Subcutaneous abdominal adipose tissue (tissue), 5 donors: ENCODE data around the gene ARHGEF39.

Source experiments
- H3K27ac ChIP-seq: one replicate; pipeline ENCODE4 v1.7.0; 2013; ENCODE audit warnings: low read depth, mild to moderate bottlenecking, inconsistent platforms, low read length, moderate library complexity
- H3K27me3 ChIP-seq, 5 donors: one replicate each; pipeline ENCODE4 v1.7.0; 2013; ENCODE audit warnings: low read length in 5 of 5, inconsistent platforms in 1 of 5; ENCODE audit not compliant: control insufficient read depth in 5 of 5, insufficient read depth in 4 of 5
- H3K36me3 ChIP-seq, 5 donors: one replicate each; pipeline ENCODE4 v1.7.0; 2013; ENCODE audit warnings: low read length in 5 of 5; ENCODE audit not compliant: control insufficient read depth in 5 of 5, insufficient read depth in 5 of 5
- H3K4me1 ChIP-seq, 5 donors: one replicate each; pipeline ENCODE4 v1.7.0; 2013; ENCODE audit warnings: low read length in 5 of 5, mild to moderate bottlenecking in 3 of 5, moderate library complexity in 1 of 5; ENCODE audit not compliant: control insufficient read depth in 5 of 5, insufficient read depth in 5 of 5
- H3K4me3 ChIP-seq, 5 donors: one replicate each; pipeline ENCODE4 v1.7.0; 2013; ENCODE audit warnings: low read length in 5 of 5, low read depth in 1 of 5
- H3K9ac ChIP-seq, 5 donors: one replicate each; pipeline ENCODE4 v1.7.0; 2013; ENCODE audit warnings: low read length in 5 of 5, mild to moderate bottlenecking in 4 of 5, moderate library complexity in 3 of 5
- H3K9me3 ChIP-seq, 5 donors: one replicate each; pipeline ENCODE4 v1.7.0; 2013; ENCODE audit warnings: low read length in 5 of 5; ENCODE audit not compliant: control insufficient read depth in 5 of 5
- donor health status: healthy.
- donor health status: healthy.
- donor health status: healthy.
- donor health status: healthy.
- donor health status: healthy.

The ARHGEF39 gene

DNA sequence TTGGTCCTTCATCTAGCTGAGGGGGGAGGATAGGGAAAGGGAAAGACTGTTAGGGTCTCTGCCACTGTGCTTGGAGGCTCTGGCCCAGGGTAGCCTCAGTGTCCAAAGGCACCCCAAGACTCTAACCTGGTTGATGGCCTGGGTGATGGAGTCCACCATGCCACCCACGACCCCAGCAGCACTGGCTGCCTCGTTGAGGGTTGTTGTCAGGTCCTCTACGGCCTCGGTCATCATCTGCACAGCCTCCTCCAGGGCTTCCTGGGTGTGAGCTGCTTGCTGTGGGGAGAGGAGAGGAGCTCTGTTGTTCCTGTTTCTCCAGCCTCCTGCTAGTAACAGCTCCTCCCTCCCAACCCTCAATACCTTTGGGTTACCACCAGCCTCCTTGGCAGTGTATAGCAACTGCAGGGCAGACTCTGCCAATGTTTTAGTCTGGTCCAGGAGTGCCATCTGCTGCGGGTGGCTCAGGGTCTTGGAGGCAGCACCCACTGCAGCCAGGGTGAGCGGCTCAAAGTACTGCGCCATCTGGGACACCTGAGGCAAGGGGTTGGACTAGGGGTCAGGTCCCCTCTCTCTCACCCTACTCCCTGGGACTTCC, 40.9 kb upstream of the ARHGEF39 start:
- no peak overlapping the region for H3K27ac ChIP-seq

DNA sequence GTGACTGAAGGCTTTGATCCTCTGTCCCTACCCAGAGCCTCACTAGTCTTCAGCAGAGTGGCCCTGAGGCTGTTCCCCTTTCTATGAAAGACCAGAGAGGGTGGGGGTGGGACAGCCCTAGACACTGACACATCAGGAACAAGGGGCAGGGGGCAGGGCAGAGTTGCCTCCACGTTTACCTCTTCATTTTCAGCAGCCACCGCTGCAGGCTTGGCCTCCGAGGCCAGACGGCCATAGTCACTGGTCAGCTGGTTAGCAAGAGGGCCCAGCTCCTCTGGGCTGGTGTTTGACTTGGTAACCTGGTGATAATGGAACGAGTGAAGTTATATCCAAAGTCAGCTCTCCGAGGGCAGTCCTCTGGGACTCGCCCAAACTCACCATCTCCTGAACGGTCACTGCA, 40.4 kb upstream of the ARHGEF39 start:
- Histone ChIP-seq H3K4me3 (no peak overlapping the region), H3K4me1 (peaks cover 0 to 9% (median 0%) of the 10 kb centered on the region in 5 donors), H3K27ac (no peak overlapping the region), H3K9ac (no peak overlapping the region), H3K27me3 (no peaks in the 10 kb centered on the region), H3K9me3 (no peaks in the 10 kb centered on the region), H3K36me3 (peaks cover 25 to 94% (median 93%) of the 10 kb centered on the region in 5 donors)

More for the DNA sequence above, 40.9 kb upstream of the ARHGEF39 start:
- Histone ChIP-seq H3K9ac (no peak overlapping the region), H3K4me3 (no peak overlapping the region), H3K36me3 (peaks cover 20 to 94% (median 93%) of the 10 kb centered on the region in 5 donors), H3K4me1 (peaks cover 0 to 9% (median 0%) of the 10 kb centered on the region in 5 donors), H3K27me3 (no peaks in the 10 kb centered on the region), H3K9me3 (no peaks in the 10 kb centered on the region)

DNA sequence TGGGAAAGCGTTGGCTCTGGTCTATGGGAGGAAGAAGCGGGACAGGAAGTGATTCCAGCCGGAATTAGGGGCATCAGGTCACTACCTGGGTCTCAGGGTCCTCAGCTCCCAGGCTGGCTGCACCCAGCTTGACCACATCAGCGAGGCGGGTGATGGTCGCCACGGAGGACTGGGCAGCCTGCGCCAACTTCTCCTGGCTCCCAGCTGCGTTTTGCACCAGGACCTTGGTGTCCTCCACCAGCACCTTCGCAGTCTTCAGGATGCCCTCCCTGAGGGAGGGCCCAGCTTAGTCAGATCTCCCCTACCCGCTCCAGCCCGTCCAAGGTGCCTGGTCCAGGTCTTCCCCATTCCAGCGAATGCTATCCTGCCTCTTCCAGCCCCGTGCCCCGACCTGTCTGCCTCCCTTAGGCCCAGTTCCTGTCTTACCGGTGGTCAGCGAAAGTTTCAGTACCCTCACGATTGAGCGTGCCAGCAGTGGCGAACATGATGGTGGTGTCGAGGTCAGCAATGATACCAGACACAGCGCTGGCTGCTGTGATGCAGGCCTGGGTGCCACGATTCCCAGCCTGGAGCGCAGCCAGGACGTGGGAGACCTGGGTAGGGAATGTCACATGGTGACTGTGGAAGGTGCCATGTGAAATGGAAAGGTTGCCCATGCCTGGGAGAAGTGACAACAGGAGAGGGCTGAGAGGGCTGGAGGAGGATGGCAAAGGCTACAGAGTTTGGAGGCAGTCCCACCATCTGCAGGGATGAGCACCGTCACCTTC, 39.1 kb upstream of the ARHGEF39 start:
- Histone ChIP-seq H3K4me3 (no peak overlapping the region), H3K27me3 (no peaks in the 10 kb centered on the region), H3K4me1 (peaks cover 0 to 9% (median 0%) of the 10 kb centered on the region in 5 donors), H3K36me3 (peaks cover 24 to 99% (median 98%) of the 10 kb centered on the region in 5 donors), H3K27ac (no peak overlapping the region), H3K9me3 (no peaks in the 10 kb centered on the region), H3K9ac (no peak overlapping the region)

DNA sequence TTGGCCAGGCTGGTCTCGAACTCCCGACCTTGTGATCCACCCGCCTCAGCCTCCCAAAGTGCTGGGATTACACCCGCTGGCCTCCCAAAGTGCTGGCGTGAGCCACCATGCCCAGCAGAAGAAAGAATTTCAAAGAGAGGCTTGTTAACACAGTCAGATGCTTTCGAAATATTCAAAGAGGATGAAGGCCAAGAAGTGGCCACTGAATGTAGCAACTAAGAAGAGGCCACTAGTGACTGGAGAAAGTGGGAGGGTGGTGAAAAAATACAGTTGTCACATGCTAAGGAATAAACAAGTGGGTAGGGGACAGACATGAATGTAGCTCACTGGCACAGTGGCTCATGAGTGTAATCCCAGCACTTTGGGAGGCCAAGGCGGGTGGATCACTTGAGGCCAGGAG, 37.7 kb upstream of the ARHGEF39 start:
- H3K9me3 ChIP-seq = no peaks in the 10 kb centered on the region
- no peak overlapping the region for H3K4me3 ChIP-seq
- peaks cover 0 to 9% (median 0%) of the 10 kb centered on the region in 5 donors for H3K4me1 ChIP-seq

DNA sequence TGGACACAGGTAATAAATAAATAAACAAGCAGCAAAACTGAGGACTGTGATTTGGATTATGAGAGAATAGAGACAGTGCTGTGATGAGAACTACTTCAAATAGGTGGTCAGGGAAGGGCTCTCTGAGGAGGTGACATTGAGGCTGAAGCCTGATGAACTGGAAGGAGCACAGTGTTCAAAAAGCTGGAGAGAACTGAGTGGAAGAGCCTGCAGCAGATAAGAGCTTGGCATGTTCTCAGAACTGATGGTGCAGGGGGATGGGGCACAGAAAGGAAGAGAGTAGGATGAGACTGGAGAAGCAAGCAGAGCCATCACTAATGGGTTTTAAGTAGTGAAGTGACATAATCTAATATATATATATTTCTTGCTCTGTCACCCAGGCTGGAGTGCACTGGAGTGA, 35.9 kb upstream of the ARHGEF39 start:
- H3K4me3 ChIP-seq = no peak overlapping the region
- no peak overlapping the region for H3K9ac ChIP-seq
- no peaks in the 10 kb centered on the region for H3K27me3 ChIP-seq
- peaks cover 19 to 99% (median 96%) of the 10 kb centered on the region in 5 donors for H3K36me3 ChIP-seq
- no peak overlapping the region for H3K27ac ChIP-seq
- no peaks in the 10 kb centered on the region for H3K9me3 ChIP-seq
- peaks cover 0 to 6% (median 0%) of the 10 kb centered on the region in 5 donors for H3K4me1 ChIP-seq

More for the DNA sequence above, 37.7 kb upstream of the ARHGEF39 start:
- H3K27ac ChIP-seq = no peak overlapping the region
- peaks cover 19 to 99% (median 98%) of the 10 kb centered on the region in 5 donors for H3K36me3 ChIP-seq
- no peak overlapping the region for H3K9ac ChIP-seq
- no peaks in the 10 kb centered on the region for H3K27me3 ChIP-seq

DNA sequence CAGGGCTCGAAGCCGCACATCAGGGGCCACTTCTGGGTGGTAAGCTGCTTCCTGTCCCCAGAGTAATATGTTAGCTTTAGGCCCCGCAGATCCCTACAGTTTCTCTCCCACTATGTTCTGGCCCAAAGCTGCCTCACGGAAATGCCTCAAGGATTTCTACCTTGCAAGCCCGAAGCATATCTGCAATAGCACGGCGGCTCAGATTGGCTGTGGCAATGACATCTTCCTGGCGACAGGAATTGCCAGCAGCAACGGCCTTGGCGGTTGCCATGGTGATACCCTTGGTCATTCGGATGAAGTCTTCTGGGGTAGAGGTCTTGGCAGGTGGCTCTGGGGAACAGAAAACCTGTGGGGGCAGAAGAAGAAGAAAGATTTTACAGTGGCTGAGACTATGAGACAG, 35.0 kb upstream of the ARHGEF39 start:
- H3K4me1 ChIP-seq = peaks cover 0 to 4% (median 0%) of the 10 kb centered on the region in 5 donors
- no peak overlapping the region for H3K4me3 ChIP-seq
- H3K9me3 ChIP-seq = no peaks in the 10 kb centered on the region
- no peaks in the 10 kb centered on the region for H3K27me3 ChIP-seq
- no peak overlapping the region for H3K9ac ChIP-seq
- H3K27ac ChIP-seq = no peak overlapping the region
- H3K36me3 ChIP-seq = peaks cover 19 to 94% (median 90%) of the 10 kb centered on the region in 5 donors

DNA sequence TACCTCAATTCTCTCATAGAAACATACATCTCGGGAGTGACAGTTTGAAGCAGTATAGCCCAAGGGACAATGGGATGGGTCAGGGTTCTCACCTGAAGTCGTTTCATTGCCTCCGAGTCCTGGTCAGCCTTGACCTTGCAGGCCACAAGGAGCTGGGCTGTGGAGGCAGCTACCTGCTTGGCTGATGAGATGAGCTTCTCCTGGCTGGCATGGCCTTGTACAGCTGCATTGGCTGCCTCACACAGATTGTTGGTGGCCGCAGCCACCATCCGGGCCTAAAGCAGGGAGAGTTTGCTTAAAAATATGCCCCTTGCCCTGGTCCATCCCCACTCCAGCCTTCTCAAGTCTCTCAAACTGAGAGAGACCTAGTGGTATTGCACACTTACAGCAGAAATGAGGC, 33.2 kb upstream of the ARHGEF39 start:
- Histone ChIP-seq H3K4me1 (peaks cover 0 to 4% (median 0%) of the 10 kb centered on the region in 5 donors), H3K27ac (no peak overlapping the region), H3K9me3 (no peaks in the 10 kb centered on the region), H3K36me3 (peaks cover 15 to 76% (median 72%) of the 10 kb centered on the region in 5 donors), H3K27me3 (no peaks in the 10 kb centered on the region), H3K4me3 (no peak overlapping the region), H3K9ac (no peak overlapping the region)

DNA sequence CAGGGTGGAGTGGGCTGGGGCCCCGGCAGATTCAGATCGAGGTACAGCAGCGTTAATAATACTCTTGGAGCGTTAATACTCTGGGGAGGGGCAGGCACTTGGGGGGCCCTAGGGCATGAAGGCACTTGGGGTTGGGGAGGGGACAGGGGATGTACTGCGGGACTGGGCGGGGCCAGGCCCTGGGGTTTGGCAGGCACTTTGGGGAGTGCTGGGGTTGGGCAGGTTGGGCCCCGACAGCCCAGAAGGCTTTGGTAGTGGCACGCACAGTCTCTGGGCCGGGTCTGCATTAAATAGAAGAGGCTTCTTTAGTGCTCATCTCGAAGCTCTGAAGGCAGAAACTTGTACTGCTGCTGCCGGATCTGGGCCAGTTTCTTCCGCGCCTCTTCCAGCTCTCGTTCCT, 32.5 kb upstream of the ARHGEF39 start:
- Histone ChIP-seq H3K36me3 (peaks cover 15 to 68% (median 65%) of the 10 kb centered on the region in 5 donors), H3K9me3 (no peaks in the 10 kb centered on the region), H3K27ac (no peak overlapping the region), H3K27me3 (no peaks in the 10 kb centered on the region), H3K4me3 (no peak overlapping the region), H3K4me1 (peaks cover 0 to 4% (median 0%) of the 10 kb centered on the region in 5 donors), H3K9ac (no peak overlapping the region)

DNA sequence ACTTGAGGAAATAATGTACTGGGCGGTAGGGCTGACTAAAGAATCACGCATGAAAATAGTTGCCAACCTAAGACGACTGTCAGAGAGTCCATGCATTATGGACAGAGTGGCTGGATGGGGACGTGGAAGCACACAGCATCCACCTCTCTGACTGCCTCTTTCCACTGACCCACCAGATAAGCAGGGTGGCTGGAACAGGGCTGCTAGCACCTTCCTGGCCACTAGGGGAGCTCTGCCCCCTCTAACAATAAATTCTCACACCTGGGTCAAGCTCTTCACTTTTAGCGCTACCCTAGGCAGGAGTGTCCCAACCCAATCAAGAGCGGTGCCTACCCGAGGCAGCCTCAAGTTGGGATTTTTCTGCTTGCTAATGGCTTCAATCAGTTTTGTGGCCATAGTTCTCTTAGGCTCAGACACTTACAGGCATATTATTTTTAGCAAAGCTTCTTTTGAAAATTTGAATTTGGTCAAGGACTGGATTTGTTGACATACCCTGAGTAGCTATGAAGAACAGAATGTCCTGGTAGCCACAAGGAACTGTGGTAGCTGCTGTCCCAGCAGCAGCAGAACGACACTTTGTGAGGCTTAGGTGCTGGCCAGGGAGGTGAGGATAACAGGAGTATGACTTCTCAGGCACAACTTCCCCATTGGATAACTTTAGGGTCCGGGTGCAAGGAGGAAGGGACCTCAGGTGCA, 31.7 kb upstream of the ARHGEF39 start:
- Histone ChIP-seq H3K27ac (no peak overlapping the region), H3K9me3 (no peaks in the 10 kb centered on the region), H3K9ac (no peak overlapping the region), H3K36me3 (peaks cover 14 to 61% (median 58%) of the 10 kb centered on the region in 5 donors), H3K4me3 (no peak overlapping the region), H3K4me1 (peaks cover 0 to under 1% (median 0%) of the 10 kb centered on the region in 5 donors), H3K27me3 (no peaks in the 10 kb centered on the region)
